ENCODE results near the gene ELP2. TPM values are rescaled to one million over a fixed set of nuclear protein-coding genes. Genes with fewer than 3 reads are reported as not detected.
"Not testable (repeated sequence)": the region's sequence is repeated elsewhere in the genome, so short reads cannot be mapped to it uniquely, and the experiment has no call there.

The ELP2 gene
- total RNA-seq, 1 donor from 2014 or later: 94.1 TPM

DNA sequence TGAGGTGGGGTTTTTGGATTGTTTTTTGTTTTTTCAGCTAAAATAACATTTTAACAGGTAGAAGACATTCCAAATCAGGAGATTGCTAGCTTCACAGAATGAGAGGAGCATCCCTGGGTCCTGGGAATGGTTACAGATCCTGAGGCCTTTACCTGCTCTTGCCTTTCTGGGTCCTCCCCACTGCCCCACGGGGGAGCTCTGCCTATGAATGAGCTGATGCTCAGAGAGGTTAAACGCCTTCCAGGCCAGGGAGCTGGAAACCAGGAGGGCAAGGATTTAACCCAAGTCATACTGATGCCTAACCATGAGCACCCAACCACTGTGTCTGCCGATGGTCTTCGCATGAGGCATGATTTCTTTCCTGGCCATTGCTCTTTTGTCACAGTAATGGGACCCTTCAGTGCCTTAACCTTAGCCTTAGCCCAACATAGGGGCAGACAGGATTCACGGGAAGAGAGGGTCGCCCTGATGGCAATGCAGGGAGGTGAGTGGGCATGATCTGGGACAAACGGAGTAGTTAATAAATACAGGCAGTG lies 73.7 kb downstream of the ELP2 start:
- no peak for DNase-seq (ENCODE audit: low read depth, low spot score)
- no peaks in the 10 kb centered on the region for H3K4me1 Mint-ChIP-seq
- H3K27me3 Mint-ChIP-seq (ENCODE audit: low read depth): no peaks in the 10 kb centered on the region
- H3K9me3 Mint-ChIP-seq: peaks cover 5% of the 10 kb centered on the region
- TF ChIP-seq, protein P1, sequence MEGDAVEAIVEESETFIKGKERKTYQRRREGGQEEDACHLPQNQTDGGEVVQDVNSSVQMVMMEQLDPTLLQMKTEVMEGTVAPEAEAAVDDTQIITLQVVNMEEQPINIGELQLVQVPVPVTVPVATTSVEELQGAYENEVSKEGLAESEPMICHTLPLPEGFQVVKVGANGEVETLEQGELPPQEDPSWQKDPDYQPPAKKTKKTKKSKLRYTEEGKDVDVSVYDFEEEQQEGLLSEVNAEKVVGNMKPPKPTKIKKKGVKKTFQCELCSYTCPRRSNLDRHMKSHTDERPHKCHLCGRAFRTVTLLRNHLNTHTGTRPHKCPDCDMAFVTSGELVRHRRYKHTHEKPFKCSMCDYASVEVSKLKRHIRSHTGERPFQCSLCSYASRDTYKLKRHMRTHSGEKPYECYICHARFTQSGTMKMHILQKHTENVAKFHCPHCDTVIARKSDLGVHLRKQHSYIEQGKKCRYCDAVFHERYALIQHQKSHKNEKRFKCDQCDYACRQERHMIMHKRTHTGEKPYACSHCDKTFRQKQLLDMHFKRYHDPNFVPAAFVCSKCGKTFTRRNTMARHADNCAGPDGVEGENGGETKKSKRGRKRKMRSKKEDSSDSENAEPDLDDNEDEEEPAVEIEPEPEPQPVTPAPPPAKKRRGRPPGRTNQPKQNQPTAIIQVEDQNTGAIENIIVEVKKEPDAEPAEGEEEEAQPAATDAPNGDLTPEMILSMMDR (conservative IDR thresholded peaks at IDR 0.05): no peak
- no peak overlapping the region for H3K4me3 Mint-ChIP-seq
- no peak overlapping the region for H3K27ac Mint-ChIP-seq (ENCODE audit: unreplicated experiment)
- peaks cover 5% of the 10 kb centered on the region for H3K36me3 Mint-ChIP-seq (ENCODE audit: low read depth)

DNA sequence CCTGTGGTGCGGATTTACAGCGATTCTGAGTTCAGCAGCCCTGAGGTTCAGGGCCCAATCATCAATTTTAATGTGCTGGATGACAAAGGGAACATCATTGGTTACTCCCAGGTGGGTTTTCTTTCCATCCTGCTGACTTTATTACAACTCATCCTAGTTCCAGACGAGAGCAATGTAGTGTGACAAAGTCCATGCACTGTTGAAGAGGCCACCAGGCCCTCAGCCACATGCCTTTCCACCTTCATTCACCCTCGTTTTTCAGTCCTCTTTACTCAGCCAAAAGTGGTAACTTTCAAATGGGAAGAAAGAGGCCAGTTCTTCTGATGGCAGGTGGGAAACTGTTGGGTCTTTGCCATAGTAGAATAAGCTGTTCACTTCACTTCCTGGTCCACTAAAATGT lies 75.5 kb downstream of the ELP2 start:
- Mint-ChIP-seq H3K27ac (ENCODE audit: unreplicated experiment) (no peak overlapping the region), H3K27me3 (ENCODE audit: low read depth) (no peaks in the 10 kb centered on the region), H3K36me3 (ENCODE audit: low read depth) (peaks cover 9% of the 10 kb centered on the region), H3K4me3 (no peak overlapping the region), H3K9me3 (peaks cover 9% of the 10 kb centered on the region), H3K4me1 (no peaks in the 10 kb centered on the region)
- TF ChIP-seq, protein P1 (conservative IDR thresholded peaks at IDR 0.05): no peak
- no peak for DNase-seq (ENCODE audit: low read depth, low spot score)

DNA sequence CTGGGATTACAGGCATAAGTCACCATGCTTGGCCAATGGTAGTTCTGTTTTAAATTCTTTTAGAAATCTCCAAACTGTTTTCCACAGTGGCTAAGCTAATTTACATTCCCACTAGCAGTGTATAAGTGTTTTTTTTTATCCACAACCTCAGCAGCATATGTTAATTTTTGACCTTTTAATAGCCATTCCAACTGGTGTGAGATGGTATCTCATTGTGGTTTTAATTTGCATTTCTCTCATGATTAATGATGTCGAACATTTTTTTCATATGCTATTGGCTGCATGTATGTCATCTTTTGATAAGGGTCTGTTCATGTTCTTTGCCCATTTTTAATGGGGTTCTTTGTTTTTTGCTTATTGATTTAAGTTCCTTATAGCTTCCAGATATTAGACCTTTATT lies 77.6 kb downstream of the ELP2 start:
- Mint-ChIP-seq H3K27me3 (ENCODE audit: low read depth) (no peaks in the 10 kb centered on the region), H3K36me3 (ENCODE audit: low read depth) (peaks cover 9% of the 10 kb centered on the region), H3K9me3 (peaks cover 9% of the 10 kb centered on the region), H3K4me3 (no peak overlapping the region), H3K27ac (ENCODE audit: unreplicated experiment) (no peak overlapping the region), H3K4me1 (peaks cover under 1% of the 10 kb centered on the region)
- TF ChIP-seq, protein P1 (conservative IDR thresholded peaks at IDR 0.05): no peak
- DNase-seq (ENCODE audit: low read depth, low spot score): no peak

DNA sequence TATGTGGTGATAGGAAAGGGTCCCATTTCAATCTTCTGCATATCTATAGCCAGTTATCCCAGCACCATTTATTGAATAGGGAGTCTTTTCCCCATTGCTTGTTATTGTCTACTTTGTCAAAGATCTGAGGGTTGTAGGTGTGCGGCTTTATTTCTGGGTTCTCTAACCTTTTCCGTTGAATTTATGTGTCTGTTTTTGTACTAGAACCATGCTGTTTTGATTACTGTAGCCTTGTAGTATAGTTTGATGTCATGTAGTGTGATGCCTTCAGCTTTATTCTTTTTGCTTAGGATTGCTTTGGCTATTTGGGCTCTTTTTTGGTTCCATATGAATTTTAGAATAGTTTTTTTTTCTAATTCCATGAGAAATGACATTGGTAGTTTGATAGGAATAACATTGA lies 78.3 kb downstream of the ELP2 start:
- H3K9me3 Mint-ChIP-seq; H3K4me3 Mint-ChIP-seq; H3K4me1 Mint-ChIP-seq; H3K27me3 Mint-ChIP-seq (ENCODE audit: low read depth); H3K36me3 Mint-ChIP-seq (ENCODE audit: low read depth); DNase-seq (ENCODE audit: low read depth, low spot score); H3K27ac Mint-ChIP-seq (ENCODE audit: unreplicated experiment): not testable (repeated sequence)

DNA sequence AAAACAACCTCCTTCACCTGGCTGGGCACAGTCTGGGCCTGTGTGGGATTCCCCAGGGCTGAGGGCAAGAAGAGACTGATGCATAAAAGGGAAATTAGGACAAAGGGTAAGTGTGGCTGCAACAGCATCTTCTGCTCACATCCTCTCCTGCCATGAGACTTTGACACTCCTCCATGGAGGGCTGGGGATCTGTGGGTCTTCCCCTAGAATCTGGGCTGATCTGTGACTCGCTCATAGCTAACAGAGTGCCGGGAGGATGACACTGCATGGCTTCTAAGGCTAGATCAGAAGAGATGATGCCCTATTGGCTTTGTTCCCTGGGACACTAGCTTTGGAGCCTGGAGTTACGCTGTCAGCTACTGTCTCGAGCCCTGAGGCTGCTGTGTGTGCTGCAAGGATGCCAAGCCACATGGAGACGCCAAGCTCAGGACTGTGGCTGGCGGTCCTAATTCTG lies 81.9 kb downstream of the ELP2 start:
- Mint-ChIP-seq H3K4me1 (peaks cover 8% of the 10 kb centered on the region), H3K9me3 (peaks cover 8% of the 10 kb centered on the region), H3K36me3 (ENCODE audit: low read depth) (peaks cover 9% of the 10 kb centered on the region), H3K27ac (ENCODE audit: unreplicated experiment) (no peak overlapping the region), H3K4me3 (no peak overlapping the region), H3K27me3 (ENCODE audit: low read depth) (no peaks in the 10 kb centered on the region)
- no peak for DNase-seq (ENCODE audit: low read depth, low spot score)
- TF ChIP-seq, protein P1 (conservative IDR thresholded peaks at IDR 0.05): no peak

DNA sequence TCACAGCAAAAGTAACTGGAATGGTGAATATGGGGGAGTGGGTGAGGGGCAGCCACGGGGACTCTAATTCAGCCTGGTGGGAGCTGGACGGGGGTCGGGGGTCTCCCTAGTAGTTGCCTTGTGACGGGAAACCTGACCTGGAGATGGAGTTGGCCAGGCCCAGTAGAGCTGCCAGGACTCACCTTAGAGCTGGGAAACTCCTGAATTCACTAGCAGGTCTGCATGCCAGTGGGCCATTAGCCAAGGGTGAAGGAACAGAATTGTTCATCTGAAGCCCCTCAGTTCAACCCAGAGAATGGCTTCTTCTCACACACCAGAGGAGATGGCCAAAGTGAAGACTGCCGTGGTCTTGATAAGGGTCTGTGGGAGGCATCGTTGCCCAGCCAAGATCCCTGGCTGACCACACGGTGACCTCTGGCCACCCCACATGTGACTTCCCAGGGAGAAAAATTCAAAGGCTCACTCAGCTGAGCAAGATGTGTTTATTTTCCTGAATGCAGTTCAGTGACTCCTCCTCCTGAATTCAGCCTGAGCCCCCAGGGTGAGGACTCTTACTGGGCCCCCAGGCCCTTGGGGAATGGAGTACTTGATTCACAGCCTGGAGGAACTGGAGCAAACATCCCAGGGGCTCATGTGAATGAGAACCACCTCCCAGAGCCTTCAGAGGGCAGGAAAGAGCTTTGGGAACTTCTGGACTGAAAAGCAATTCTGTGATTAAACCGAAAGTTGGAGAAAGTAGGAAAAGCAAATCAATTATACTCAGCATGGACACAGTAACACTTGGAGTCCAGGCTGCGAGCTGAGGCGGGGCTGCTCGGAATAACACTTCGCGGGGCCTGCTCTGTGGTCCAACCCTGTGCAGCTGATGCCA lies 82.8 kb downstream of the ELP2 start:
- DNase-seq (ENCODE audit: low read depth, low spot score): no peak
- peaks cover 7% of the 10 kb centered on the region for H3K9me3 Mint-ChIP-seq
- TF ChIP-seq, protein P1 (conservative IDR thresholded peaks at IDR 0.05): no peak
- H3K27ac Mint-ChIP-seq (ENCODE audit: unreplicated experiment): no peak overlapping the region
- H3K27me3 Mint-ChIP-seq (ENCODE audit: low read depth): no peaks in the 10 kb centered on the region
- H3K4me3 Mint-ChIP-seq: no peak overlapping the region
- peaks cover 8% of the 10 kb centered on the region for H3K4me1 Mint-ChIP-seq
- peaks cover 9% of the 10 kb centered on the region for H3K36me3 Mint-ChIP-seq (ENCODE audit: low read depth)
